GM10266 (cell line): ENCODE measurements around the gene GLG1.

Experiments used
- DNase-seq: peaks from one replicate; pipeline ENCODE4 v3.0.0; 2012; ENCODE audit errors: extremely low spot score
- CTCF ChIP-seq: IDR thresholded peaks from 2 replicates; pipeline ENCODE4 v1.5.1; 2012; ENCODE audit warnings: mild to moderate bottlenecking, low read depth; ENCODE audit not compliant: control insufficient read depth, insufficient read depth; ENCODE audit errors: missing control alignments

GLG1 gene

DNA sequence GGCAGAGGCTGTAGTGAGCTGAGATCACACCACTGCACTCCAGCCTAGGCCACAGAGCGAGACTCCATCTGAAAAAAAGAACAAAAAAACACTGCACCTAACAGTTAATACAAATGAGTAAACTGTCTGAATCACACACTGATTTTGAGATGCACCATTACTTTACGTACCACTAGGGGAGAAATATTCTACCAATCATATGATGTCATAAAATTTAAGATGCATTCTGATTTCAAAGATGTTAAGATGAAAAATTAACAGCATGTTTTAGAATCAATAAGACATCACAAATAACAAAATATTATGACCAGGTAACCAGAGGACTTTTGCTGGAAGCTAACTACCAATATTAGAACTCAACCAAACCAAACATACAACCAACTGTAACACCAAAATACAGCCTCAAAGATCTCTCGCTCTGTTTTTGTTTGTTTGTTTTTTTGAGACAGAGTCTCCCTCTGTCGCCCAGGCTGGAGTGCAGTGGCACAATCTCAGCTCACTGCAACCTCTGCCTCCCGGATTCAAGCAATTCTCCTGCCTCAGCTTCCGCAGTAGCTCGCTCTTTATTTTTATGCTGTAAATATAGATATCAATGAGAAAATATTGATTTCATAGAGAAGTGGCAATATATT, 31.6 kb downstream of the GLG1 start:
- no peak for TF ChIP-seq CTCF
- no peak for DNase-seq

DNA sequence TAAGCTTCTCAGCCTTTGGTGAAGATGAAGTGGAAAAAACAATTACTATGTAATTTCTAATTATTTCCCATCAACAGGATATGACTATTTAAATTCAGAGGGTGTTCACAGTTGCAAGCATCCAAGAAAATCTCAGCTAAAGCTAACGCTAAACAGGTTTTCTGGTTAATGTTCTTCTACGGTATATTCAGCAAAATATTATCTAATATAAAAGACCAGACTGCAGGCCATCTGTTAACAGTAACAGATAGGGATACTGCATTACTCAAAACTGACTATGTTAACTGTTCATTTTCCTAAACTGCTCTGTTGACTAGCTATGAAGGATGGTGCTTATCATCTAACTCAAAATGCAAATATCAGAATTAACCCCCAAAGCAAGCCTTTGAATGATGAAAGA, 32.8 kb downstream of the GLG1 start:
- no peak for TF ChIP-seq CTCF
- DNase-seq, result no peak

DNA sequence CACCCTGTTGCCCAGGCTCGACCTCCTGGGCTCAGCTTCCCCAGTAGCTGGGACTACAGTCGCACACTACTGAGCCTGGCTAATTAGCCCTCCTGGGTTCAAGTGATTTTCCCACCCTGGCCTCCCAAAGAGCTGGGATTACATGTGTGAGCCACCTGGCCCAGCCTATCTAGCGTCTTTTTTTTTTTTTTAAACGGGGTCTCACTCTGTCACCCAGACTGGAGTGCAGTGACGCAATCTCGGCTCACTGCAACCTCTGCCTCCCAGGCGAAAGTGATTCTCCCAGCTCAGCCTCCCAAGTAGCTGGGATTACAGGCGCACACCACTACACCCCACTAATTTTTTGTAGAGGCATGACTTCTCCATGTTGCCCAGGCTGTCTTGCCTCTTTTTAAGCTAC, 33.3 kb downstream of the GLG1 start:
- DNase-seq, result no peak
- no peak for TF ChIP-seq CTCF

DNA sequence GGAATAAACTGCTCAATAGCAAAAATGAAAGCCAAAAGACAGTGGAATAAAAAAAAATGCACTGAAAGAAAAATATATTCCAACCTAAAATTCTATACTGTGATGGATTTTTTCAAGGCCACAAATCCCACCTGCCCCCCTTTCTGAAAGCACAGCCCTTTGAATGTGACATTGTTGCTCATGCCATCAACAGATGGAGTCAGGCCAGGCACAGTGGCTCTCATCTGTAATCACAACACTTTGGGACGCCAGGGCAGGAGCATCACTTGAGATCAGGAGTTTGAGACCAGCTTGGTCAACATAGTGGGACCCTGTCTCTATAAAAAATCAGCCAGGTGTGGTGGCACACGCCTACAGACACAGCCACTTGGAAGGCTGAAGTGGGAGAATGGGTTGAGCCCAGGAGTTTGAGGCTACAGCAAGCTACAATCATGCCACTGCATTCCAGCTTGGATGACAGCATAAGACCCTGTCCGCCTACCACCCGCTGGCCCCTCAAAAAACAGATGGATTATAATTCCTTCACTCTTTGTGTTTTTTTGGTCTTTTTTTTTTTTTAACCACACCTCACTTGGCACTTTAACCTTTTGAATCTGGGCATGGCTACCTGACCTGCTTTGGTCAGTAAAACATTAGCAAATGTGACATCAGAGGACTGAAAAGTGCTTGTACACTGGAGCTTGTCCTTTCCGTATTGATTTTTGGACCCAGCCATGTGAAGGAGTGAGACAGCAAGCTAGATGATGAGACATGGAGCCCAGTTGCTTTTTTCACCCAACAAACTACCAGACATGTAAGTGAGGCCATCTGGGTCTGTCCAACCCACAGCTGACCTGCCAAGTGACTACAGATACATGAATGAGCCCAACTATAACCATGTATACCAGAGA, 36.3 kb downstream of the GLG1 start:
- no peak for DNase-seq
- no peak for TF ChIP-seq CTCF

- no peak for DNase-seq
- TF ChIP-seq CTCF, result no peak
These were observed 37.8 kb downstream of the GLG1 start for GRCh38 chr16:74568961-74569631.

DNA sequence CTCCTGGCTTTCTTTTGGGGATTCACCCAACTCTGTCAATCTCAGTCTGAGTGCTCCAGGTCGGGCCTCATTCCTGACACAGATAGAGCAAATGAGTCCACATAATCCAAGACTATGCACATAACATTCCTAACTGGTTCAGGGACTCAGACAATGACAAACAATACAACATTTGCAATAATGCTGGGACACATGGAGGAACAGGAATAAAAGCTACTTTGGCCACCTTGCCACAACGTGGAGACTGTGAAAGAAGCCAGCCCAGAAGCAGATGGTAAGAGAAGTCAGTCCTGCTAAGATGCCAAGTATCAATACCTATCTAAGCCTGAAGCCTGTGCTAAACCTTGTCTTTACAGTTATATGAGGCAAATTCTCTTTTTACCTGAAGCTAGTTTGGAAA, 39.0 kb downstream of the GLG1 start:
- TF ChIP-seq CTCF, result no peak
- no peak for DNase-seq
